HFF-Myc (cell line): ENCODE results near the gene CCL28.
"Not testable (repeated sequence)": the region's sequence is repeated elsewhere in the genome, so short reads cannot be mapped to it uniquely, and the experiment has no call there.

ENCODE experiments used
- DNase-seq: peaks from one replicate; pipeline ENCODE4 v3.0.0-alpha.2; 2011; ENCODE audit warnings: low read depth; ENCODE audit errors: extremely low read depth
- H3K4me3 ChIP-seq: replicated peaks from 2 replicates; pipeline ENCODE4 v1.5.1; 2011; ENCODE audit warnings: low read depth, mild to moderate bottlenecking, control low read depth, low read length
- CTCF ChIP-seq: IDR thresholded peaks from 2 replicates; pipeline ENCODE4 v1.5.1; 2012; ENCODE audit warnings: mild to moderate bottlenecking, low read depth, low read length, control low read depth; ENCODE audit errors: missing control alignments

CCL28 gene

GRCh38 chr5:43429706-43430105 lies 17.5 kb upstream of the CCL28 start:
- DNase-seq: no peak
- no peak for TF ChIP-seq CTCF
- H3K4me3 ChIP-seq: no peak overlapping the region

GRCh38 chr5:43429016-43429415 lies 16.8 kb upstream of the CCL28 start:
- no peak for DNase-seq
- no peak for TF ChIP-seq CTCF

GRCh38 chr5:43427306-43427705 lies 15.1 kb upstream of the CCL28 start:
- no peak for DNase-seq
- H3K4me3 ChIP-seq: no peak overlapping the region
- no peak for TF ChIP-seq CTCF

More at GRCh38 chr5:43429016-43429415, 16.8 kb upstream of the CCL28 start:
- H3K4me3 ChIP-seq: no peak overlapping the region

GRCh38 chr5:43425983-43426382 lies 13.8 kb upstream of the CCL28 start:
- DNase-seq: peak; percentile 71
- H3K4me3 ChIP-seq: no peak overlapping the region
- no peak for TF ChIP-seq CTCF

- not testable (repeated sequence) for DNase-seq, H3K4me3 ChIP-seq
These were observed 10.9 kb upstream of the CCL28 start for GRCh38 chr5:43423086-43423485.

- no peak for DNase-seq
- no peak overlapping the region for H3K4me3 ChIP-seq
- no peak for TF ChIP-seq CTCF
These were observed 10.0 kb upstream of the CCL28 start for GRCh38 chr5:43422143-43422542.

GRCh38 chr5:43421450-43422133 lies 9.4 kb upstream of the CCL28 start:
- no peak overlapping the region for H3K4me3 ChIP-seq
- no peak for DNase-seq
- TF ChIP-seq CTCF: no peak
